HTERT RPE-1 (cell line): ENCODE results near the gene DLGAP1.
"Not testable (repeated sequence)": the region's sequence is repeated elsewhere in the genome, so short reads cannot be mapped to it uniquely, and the experiment has no call there.

Experiments used
- in situ Hi-C: fragments of 300-500 bp; cut with MboI; formaldehyde crosslinking; loops from 4 replicates; pipeline ENCODE4 v1.14.3; 2020; ENCODE audit warnings: low sequenced_read_pairs

Gene DLGAP1

DNA sequence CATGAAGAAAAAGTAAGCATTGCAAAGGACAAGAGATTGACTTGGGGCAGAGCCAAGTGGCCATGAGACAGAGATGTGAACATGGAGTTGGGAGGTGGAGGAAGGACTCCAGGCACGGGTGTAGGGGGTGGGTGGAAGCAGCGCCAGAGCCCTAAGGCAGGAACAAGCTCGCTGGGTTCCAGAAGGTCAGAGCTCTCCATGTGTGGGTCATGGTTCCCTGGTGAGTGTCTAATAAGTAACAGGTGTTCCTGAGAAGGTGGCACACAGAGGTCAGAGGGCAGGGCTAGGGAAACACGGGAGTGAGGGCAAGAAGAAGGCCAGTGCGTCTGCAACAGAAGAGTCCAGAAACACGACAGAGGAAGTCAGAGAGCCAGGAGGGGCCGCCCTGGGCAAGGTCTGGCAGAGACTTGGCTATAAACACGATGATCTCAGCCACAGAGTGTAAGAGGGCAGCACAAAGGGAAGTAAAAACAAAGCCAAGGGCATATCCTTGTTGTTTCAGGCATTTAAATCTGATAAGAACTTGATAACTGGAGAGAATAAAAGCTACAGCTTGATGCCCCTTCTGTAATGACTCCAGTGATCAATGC is 744.3 kb downstream of the DLGAP1 start:
- in situ Hi-C loops = no loop called here

DNA sequence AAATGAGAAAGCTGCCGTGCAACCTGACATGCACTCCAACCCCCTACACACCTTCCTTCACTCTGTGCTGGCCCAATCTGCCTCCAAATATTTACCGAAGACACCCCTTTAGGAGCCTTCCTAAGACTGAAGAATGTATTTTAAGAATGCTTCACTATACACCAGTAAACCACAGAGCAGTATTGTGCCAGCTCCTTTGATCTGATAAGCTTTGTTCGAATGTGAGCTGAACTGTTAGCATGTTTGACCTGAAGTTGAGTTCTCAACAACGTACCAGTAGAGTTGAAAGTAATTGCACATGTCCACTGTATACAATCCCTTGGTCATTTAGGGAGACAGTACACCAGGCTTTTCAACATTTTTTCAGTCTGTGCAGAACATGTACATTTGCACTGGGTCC is 745.9 kb downstream of the DLGAP1 start:
- in situ Hi-C loops = no loop called here

DNA sequence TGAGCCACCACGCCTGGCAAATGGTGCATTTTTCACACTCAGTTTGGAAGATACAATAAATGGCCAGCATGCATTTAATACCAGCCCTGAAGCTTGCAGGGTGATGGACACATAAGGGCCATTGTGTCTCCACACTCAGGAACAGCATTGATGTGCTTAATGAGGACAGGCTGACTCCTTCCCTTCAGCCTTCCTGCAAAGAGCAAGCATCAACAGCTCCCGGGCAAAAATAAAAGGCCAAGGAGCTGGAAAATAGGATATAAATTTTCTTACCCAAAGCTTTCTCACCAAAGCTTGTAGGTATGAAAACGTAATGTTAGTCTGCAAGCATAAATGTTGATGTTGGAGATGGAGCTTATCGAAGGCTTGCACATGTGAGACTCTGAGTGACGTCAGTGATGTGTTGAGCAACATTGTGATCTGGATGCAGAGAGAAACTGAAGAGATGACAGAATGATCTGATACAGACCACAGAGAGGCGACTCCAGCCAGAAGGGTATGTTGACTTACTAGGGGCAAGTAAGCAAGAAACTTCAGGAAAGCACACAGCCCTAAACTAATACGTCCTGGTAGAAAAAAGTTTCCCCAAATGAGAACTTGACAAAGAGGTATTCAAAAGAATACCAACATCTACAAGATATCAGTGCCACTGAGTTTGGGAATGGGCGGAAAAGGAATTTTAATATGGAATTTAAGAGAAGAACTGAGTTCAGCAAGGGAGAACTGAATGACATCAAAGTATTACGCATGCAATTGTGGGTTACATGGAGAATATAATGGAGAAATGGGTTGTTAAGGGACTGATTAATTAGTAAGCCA is 748.6 kb downstream of the DLGAP1 start:
- in situ Hi-C loops = no loop called here

DNA sequence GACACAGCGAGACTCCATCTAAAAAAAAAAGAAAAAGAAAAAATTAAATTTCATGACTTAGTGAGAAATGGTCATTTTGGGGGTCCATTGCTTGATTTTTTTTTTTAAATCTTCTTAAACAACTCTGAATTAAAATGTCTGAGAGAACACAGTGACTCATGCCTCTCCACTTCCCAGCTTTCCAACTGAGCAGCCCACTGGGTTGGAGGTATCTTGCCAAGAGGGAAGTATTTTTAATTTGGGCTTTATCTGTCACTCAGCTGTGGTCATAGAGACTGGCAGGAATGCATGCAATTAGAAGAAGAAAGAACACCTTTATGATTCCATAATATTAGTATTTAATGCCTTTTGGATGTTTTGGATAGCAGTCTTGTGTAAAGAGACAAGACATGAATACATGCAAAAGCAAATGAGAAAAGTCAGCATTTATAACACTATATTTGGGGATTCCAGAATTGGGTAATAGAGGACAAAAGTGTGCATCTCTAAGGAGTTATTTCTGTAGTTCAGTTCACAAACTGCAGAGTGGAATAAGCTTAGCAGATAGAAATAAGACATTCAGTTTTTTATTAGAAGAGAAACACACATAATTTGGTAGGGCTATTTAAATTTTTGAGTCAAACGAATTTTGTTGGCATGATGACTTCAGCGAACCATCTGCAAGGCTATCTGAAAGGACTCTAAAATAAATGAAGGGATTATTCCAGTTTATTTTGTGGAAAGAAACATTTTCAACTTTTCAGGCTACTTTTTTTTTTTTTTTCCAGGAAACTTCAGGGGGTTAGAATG is 750.4 kb downstream of the DLGAP1 start:
- in situ Hi-C loops = no loop called here

DNA sequence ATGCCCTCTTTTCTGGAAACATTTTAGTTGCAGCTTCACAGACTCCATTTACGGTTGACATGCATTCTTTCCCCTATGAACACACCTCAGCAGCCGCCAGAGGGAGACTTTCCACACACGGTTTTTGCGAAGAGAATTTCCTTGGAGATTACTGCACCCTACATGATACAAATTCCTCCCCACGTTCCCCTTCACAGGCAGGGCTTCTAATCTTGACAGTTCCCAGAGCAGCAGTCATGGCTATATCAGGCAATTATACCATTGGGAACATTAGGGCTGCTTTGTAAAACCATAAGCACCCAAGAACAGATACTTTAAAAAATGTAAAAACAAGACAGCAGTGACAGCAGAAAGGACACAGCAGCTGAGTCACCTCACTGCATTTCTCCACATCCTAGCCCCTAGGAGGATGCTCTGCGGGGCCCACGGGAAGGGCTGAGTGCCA is 751.4 kb downstream of the DLGAP1 start:
- in situ Hi-C loops = no loop called here

DNA sequence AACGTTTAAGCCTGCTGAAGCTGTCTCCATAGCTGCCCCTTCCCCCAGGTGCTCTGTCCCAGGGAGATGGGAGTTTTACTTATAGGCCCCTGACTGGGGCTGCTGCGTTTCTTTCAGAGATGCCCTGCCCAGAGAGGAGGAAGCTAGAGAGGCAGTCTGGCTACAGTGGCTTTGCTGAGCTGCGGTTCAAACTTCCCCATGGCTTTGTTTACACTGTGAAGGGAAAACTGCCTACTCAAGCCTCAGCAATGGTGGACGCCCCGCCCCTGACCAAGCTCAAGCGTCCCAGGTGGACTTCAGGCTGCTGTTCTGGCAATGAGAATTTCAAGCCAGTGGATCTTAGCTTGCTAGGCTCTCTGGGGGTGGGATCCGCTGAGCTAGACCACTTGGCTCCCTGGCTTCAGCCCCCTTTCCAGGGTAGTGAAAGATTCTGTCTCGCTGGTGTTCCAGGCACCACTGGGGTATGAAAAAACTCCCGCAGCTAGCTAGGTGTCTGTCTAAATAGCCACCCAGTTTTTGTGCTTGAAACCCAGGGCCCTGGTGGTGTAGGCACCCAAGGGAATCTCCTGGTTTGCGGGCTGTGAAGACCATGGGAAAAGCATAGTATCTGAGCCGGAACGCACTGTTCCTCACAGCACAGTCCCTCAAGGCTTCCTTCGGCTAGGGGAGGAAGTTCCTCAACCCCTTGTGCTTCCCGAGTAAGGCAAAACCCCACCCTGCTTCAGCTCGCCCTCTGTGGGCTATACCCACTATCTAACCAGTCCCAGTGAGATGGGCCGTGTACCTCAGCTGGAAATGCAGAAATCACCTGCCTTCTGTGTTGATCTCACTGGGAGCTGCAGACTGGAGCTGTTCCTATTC is 755.2 kb downstream of the DLGAP1 start:
- in situ Hi-C loops = not testable (repeated sequence)

DNA sequence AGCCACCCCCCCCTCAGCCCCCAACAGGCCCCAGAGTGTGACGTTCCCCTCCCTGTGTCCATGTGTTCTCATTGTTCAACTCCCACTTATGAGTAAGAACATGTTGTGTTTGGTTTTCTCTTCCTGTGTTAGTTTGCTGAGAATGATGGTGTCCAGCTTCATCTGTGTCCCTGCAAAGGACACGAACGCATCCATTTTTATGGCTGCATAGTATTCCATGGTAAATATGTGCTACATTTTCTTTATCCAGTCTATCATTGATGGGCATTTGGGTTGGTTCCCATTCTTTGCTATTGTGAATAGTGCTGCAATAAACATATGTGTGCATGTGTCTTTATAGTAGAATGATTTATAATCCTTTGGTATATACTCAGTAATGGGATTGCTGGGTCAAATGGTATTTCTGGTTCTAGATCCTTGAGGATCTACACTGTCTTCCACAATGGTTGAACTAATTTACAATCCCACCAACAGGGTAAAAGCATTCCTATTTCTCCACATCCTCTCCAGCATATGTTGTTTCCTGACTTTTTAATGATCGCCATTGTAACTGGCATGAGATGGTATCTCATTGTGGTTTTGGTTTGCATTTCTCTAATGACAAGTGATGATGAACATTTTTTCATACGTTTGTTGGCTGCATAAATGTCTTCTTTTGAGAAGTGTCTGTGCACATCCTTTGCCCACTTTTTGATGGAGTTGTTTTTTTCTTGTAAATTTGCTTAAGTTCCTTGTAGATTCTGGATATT is 760.9 kb downstream of the DLGAP1 start:
- in situ Hi-C loops = not testable (repeated sequence)

DNA sequence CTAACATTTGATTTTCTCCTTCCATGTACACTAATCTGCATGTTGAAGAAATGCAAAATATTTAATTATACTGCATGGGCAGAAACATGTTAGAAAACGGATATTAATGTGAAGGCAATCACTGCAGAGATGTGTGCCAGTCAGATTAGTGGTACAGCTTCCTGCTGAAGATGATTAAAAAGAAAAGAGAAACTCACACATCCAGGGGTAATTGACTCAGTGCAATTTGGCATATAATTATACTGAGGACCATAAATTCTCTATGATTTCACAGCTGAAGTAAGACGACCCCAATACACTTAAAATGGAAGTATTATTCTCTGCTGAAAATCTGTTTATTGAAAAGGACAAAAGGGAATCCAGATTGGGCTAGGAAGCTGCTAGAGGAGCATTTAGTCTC is 761.7 kb downstream of the DLGAP1 start:
- in situ Hi-C loops = no loop called here

DNA sequence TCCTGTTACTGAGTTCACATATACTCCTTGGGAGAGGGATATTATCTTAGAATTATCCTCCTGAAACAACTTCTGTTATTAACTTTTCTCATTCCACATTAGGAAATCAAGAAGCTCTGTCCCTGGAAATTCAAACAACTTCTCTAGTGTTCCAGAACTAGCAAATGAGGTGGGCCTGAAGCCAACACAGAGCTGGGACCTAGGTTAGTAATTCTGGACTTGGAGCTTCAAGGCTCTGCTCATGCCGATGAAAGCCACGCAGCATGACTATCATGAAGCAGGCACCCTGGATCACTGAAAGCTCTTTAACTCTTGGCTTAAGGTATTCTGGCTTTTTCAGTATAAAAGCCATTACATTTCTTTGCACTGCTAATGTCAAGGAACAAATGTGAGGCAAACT is 762.4 kb downstream of the DLGAP1 start:
- in situ Hi-C loops = no loop called here

DNA sequence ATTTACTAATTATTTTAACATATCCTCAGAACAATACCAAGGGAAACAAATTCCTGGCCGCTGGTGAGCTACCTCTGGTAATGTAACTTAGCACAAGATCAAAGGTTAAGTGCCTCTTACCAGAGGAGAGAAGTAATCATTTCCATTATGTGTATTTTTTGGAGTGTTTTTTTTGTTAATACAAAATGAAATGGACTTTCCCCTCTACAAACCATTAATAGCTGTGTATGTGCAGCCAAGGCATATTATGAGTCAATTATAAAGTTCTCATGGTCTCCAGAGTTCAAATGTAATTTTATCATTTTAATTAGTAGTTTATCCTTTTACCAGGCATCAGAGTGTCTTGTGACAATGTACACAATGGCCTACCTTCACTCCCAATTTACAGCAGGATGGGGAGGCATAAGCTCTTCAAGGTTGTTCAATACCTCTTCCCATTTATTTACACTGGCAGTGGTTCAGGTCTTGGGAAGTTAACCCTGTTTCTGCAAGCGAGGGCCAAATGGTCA is 762.9 kb downstream of the DLGAP1 start:
- in situ Hi-C loops = no loop called here

DNA sequence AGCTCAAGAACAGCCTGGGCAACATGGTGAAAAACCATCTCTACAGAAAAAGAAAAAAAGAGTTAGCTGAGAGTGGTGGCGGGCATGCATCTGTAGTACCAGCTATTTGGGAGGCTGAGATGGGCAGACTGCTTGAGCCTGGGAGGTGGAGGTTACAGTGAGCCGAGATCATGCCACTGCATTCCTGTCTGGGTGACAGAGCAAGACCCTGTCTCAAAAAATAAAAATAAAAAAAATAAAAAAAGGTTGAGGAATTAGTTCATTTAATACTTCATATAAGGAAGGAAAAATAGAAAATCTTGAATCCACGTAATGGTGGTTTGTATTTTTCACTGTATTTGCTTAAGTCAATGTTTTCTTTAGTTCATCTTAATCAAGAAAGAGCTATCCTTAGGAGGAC is 763.4 kb downstream of the DLGAP1 start:
- in situ Hi-C loops = no loop called here

DNA sequence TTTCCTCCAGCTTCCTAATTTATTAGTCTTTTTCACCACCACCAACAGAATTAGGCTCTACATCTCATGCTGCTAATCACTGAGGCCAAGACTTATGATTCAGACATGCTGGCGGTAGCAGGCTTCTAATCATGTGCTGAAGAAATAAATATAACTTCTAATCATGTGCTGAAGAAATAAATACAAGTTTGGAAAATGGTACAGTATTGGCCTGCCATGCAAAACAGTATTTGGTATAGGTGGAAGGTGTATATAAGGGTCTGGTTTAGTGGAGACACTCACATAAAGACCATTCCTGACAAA is 764.4 kb downstream of the DLGAP1 start:
- in situ Hi-C loops = no loop called here

DNA sequence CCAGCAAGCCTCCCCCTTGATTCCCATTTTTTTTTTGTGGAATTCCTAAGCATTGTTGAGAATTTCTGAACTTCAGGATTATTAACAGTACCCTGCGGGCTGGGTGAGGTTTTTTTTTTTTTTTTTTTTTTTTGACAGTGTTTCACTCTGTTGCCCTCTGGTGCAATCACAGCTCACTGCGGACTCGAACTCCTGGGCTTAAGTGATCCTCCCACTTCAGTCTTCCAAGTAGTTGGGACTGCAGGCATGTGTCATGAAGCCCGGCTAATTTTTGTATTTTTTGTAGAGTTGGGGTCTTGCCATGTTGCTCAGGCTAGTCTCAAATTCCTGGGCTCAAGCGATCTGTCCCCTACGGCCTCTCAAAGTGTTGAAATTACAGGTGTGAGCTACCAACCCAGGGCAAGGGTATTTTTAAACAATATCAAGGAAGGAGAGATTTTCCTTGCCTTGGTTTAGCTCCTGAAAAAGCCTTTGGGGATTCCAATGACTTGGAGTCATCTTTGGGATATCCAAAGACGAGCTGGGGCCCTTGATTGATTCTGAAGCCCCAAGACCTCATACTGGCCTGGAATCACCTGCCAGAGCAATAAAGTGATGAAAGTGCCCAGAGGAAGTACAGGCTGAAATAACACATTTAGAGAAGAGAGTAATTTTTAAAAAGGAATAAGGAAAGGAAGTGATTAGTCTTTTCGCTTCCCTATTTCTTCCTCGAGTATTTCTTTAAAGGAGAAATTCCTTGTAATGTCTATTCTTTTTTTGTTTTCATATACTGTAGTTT is 764.9 kb downstream of the DLGAP1 start:
- in situ Hi-C loops = no loop called here

DNA sequence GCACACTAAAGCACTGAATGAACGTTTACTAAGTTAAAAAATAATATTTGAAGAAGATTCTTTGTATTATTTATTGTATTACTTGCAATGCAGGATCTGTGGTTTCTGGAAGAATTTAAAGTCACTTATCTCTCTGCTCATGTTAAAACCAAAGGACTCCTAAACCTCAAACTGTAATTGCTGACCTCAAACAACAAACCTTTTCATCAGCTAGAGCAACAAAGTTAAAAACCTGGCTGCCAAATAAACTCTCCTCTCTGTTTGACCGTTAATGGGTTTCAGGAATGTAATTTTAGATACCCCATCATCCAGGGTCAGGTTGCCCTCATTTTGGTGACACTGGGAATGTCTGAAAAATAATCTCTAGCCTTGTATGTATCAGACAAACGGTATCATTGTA is 766.0 kb downstream of the DLGAP1 start:
- in situ Hi-C loops = no loop called here

DNA sequence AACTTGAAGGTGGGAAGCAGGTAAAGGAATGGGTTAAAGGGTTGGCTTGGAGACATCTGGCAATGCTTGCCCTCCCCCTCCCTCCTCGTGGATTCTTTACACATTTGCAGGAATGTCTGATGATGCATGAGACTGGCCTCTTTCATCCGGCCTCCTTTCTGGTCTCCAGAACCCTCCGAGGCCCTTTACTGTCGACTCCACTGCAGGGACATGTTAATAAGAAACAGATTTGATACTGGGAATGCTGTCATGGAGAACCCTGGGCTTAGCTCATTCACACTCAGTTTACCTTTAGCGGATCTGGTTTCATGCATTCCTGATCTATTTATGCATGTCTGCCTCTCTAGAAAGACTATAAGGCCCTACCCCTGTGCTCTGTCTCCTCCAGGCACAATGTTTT is 766.4 kb downstream of the DLGAP1 start:
- in situ Hi-C loops = no loop called here

DNA sequence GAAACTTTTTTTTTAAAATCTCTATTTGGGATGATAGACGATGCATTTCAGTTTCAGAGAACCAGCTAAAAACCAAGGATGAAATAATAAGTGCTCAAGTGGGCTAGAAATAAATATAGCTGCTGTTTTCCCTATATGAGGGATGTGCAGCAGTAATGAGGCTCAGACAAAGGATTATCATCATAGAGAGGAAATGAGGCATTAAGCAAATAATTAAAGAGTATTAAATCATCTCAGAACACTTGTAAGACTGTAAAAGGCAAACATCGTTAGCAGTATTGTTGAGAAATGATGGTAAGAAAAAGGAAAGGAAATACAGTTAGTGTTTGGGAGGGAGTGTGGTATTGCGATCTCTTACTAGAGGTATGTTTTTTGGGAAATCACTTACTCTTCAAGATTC is 771.6 kb downstream of the DLGAP1 start:
- in situ Hi-C loops = no loop called here

DNA sequence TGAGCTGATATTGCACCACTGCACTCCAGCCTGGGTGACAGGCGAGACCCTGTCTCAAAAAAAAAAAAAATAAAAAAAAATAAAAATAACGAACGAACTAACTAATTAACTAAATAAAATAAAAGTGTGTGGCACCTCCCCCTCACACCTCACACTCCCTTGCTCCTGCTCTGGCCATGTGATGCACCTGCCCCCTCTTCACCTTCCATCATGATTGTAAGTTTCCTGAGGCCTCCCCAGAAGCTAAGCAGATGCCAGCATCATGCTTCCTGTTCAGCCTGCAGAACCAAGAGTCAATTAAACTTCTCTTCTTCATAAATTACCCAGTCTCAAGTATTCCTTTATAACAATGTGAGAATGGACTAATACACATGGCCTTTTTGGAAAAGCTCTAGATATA is 773.0 kb downstream of the DLGAP1 start:
- in situ Hi-C loops = no loop called here

DNA sequence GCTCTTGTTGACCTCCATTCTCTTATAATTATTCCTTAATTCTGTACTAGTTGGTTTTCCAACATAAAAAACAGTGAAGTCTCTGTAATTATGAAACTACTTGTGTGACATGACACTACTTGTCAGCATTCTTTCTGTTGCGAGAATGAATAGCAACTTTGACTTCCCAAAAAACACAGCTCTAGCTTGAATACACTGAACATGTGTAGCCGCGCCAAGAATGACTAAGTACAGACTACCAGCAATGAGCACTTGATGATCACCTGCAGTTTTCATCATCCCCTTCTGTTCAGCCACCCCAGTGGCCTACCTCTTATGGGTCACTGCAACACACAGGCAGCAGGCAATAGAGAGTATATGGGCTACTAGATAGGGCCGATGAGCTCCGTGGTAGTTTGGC is 775.9 kb downstream of the DLGAP1 start:
- in situ Hi-C loops = no loop called here

DNA sequence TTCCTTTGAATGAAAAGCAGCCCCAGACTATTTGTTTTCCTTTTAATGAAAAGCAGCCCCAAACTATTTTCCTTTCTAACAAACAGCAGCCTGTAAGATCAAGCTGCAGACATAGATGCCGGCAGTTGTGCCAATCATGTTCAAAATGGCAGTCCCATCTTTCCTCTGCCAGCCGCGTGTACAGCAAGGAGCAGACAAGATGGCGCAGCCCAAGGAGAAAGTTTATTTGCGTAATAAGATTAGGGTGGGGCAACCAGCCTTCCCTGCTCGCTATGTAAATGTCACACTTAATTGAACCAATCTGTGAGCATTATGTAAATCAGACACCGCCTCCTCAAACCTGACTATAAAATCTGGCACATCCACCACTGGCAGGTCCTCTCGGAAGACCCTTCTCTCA is 779.1 kb downstream of the DLGAP1 start:
- in situ Hi-C loops = no loop called here
